GM10847 (cell line): Measurements from ENCODE around the gene WDR19.

Source experiments
- POLR2A ChIP-seq: IDR thresholded peaks from 2 replicates; pipeline ENCODE4 v1.6.1; 2011; ENCODE audit not compliant: insufficient read length; ENCODE audit errors: extremely low read depth

WDR19 gene

DNA sequence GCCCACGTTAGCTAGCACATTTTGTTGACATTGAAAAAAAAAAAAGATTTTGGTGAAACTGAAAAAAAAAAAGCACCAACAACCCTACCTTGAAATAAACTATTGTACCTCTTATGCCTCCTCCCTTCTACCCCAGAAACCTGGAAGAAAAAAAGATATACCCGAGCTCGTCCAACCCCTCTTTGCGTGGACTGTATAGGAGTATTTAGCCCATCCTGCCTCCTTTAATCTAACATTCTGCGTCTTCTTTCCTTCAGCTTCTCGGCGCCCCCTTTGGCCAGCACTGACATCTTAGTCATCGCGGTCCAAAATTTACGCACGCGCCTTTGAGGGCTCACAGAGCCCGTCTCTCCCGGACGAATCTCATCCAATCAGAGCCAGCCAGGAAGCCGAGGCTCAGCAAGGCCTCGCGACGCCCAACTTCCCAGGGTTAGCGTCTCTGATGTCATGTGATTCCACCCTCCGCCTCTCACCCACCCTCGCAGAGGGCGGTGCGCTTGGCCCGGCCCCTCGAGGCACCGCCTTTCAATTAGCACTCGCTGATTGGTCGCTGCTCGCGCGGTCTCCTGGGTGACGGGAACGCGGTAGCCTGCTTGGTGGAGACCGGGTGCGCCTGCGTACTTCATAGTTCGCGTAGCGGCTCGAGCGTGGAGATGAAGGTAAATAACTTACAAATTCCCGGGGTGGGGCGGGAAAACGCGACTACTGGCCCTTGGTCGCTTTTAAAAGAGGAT is at the start of gene WDR19:
Gene WDR19, plus strand, starts transcription at position 625 of the 734 bp plus-strand sequence. Its CDS starts 29 bp downstream, at position 654.
- peak; percentile 43 for TF ChIP-seq POLR2A

DNA sequence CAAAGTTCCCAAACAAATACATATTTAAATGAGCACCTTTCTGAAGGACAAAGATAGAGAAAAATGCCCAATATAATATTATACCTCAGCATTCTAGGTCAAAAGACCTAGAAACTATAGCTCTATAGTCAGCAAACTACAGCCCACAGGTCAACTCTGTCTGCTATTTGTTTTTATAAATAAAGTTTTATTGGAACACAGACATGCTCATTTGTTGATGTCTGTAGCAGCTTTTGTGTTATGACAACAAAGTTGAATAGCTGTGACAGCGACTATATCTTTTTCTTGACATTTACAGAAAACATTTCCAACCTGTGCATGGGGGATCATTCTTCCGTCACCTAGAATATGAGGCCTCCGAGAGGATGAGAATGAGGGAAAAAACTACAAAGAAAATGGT is 48.7 kb upstream of the WDR19 start:
- TF ChIP-seq POLR2A = no peak

DNA sequence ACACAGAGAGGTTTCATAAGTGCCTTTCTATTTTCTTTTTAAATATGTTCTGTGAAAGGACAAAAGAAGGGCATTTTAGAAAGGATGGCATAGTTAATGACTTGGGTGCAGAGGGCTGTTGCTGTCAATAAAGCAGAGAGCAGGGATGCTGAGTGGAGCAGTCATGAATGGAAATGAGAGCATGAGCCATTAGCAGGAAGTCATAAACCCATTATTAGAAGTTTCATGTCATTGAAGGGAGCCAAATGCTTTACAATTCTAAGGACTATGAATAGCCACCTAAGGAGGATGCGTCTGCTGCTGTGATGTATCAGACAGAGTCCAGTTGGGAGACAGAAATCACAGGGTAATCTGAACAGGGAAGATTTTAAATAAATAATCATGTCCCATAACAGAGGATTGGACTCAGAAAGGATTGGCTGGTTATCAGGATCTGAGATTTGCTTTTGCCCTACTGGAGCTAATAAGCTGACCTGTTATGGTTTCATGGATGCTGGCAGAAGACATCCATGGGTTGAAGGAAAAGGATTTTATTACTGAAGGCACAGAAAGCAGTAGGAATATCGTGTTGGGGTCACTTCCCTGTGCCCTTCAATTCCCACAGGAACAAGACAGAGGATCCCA is 47.5 kb upstream of the WDR19 start:
- TF ChIP-seq POLR2A = no peak

DNA sequence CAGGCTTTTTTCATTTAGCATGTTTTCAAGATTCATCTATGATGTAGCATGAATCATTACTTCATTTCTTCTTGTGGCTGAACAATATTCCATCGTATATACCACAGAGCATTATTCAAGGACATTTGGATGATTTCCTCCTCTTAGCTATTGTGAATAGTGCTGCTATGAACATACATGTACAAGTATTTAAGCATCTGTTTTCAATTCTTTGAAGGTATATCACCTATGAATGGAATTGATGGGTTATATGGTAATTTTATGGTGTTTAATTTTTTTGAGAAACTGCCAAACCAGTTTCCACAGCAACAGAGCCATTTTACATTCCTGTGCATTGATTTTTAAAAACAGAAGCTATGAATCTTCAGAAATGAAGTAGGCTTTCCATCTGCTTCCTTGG is 36.1 kb upstream of the WDR19 start:
- no peak for TF ChIP-seq POLR2A

DNA sequence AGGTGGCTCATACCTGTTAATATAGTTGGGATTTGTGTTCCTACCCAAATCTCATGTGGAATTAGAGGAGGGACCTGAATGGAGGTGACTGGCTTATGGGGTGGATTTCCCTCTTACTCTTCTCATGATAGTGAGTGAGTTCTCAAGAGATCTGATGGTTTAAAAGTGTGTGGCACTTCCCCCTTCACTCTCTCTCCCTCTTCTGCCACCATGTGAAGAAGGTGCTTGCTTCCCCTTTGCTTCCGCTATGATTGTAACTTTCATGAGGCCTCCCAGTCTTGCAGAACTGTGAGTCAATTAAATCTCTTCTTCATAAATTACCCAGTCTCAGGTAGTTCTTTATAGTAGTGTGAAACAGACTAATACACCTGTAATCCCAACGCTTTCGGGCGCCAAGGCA is 28.3 kb upstream of the WDR19 start:
- no peak for TF ChIP-seq POLR2A

DNA sequence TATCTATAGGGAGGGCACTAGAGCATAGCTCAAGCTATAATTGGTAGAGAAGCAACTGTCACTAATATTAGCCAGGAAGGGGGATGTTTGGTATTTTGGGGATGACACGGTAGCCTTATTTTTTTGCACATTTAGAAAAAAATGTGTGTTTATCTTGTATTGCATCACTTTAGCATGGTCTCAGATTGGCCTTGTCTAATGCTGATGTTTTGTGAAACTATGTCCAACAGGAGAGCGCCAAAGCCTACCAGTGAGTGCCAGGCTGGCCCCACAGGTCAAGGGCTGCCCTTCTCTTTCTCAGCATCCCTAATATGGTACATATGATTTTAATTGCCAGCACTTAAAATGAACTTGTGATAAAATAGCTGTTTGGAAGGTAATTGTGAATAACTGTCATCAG is 24.8 kb upstream of the WDR19 start:
- TF ChIP-seq POLR2A = no peak

DNA sequence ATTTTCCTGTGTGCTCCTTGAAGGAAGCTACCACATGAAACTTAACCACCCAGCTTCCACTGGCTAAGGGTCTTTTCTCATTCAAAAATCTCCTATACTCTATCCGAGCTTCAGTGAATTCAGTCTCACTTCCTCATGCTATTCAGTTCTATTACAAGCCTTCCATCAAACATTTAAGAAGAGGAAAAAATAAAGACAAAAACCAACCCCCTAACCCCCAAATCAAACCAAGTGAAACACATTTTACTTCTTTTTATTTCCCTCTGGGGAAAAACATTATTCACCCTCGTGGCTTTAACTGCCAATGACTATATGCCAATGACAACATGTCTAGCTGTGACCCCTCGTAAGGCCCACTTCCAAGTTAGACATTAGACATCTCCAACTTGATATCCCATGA is 16.2 kb upstream of the WDR19 start:
- no peak for TF ChIP-seq POLR2A

DNA sequence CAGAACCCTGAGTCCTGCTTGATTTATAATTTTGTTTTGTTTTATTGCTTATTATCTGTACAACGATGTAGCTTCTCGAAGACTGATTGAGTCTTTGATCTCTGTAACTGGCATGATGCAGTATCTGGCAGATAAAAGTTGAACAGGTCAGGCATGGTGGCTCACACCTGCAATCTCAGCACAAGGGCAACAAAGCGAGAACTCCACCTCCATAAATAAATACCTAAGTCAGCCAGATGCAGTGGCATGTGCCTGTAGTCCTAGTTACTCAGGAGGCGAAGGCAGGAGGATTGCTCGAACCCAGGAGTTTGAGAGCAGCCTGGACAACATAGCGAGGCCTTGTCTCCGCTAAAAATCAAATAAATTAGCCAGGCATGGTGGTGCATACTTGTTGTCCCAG is 15.7 kb upstream of the WDR19 start:
- TF ChIP-seq POLR2A = no peak

DNA sequence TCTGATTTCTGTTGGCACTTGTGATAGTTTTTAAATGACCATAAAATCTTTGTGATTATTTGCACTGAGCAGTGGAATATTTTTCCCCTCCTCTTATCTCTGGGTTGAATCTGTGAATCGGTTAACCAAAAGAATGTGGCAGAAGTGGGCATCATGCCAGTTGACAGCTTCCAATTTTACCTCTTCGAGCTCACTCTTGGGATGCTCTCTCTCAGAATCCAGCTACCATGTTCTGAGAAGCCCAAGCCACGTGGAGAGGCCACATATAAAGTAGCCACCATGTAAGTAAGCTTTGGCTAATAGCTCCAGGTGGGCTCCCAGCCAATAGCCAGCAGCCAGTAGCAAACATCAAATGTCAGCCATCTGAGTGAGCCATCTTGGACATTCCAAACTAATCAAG is 12.9 kb upstream of the WDR19 start:
- TF ChIP-seq POLR2A = no peak

DNA sequence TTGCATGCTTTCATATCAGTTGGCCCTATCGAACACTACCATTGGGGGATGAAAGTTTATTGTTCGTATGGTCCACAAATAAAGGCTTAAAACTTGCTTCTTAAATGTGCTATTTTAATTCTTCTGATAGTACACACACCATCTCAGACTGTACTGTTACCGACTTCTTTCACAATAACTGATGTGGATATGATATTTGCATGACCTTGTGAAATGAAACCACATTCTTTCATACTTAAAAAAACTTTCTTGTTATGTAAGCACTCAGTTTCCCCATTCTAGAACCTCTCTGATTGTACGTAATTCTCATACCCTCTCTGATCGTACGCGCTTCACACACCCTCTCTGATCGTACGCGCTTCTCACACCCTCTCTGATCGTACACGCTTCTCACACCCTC is 12.0 kb upstream of the WDR19 start:
- no peak for TF ChIP-seq POLR2A

DNA sequence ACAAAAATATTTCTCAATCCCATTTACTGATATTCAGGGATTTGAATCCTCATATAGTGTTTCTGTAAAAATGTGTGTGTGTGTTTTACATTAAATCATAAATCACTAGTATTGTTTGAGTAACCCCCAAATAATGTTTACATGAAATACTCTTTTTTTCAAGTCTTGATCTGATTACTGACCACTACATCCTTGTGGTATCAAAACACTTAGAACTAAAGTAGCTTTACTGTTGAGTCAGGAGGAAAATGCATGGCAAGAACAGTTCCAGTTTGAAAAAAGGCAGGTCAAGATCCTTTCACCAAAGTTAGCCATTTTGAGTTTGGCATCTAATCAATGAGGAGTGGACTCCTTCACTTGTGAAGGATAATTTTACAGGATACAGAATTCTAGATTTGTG is 3.6 kb upstream of the WDR19 start:
- no peak for TF ChIP-seq POLR2A

DNA sequence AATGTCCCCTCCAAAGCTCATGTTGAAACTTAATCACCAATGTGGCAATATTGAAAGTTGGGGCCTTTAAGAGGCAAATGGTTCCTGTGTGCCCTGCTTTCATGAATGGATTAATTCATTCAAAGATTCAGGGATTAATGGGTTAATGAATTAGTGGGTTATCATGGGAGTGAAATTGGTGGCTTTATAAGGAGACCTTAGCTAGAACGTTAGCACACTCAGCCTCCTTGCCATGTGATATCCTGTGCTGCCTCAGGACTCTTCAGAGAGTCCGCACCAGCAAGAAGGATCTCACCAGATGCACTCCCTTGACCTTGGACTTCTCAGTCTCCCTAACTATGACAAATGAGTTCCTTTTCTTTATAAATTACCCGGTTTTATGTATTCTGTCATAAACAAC is 2.6 kb upstream of the WDR19 start:
- TF ChIP-seq POLR2A = no peak

DNA sequence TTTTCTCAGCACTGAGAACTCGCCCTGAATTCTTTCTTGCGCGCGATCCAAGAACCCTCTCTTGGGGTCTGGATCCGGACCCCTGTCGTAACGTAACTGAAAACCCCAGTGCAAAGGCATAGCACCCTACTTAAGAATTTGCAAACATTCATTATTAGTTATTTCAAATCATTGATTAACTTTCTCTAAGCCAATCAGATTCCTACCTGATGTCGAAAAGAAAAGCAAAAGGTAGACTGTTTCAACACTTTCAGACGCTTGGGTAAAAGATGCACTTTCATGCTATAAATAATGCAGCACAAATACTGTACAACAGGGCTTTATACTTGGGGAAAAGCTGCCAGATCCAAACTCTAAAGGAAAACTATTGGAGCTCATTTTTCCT is 817 bp upstream of the WDR19 start:
- no peak for TF ChIP-seq POLR2A

DNA sequence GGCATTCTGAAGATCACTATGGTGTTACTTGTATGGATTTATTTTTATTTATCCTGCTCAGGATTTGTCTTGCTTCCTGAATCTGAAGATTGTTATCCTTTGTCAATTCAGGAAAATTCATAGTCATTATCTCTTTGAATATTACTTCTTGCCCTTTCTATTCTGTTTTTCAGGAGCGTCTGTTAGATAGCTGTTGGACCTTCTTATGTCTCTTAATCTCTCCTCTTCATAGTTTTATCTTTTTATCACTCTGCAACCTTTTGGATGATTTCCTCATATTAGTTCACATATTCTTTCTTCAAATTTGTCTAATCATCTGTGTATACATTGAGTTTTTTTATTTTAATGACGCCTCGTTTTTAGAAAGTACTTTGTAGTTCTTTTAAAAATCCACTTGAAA is 19.6 kb downstream of the WDR19 start:
- TF ChIP-seq POLR2A = no peak

DNA sequence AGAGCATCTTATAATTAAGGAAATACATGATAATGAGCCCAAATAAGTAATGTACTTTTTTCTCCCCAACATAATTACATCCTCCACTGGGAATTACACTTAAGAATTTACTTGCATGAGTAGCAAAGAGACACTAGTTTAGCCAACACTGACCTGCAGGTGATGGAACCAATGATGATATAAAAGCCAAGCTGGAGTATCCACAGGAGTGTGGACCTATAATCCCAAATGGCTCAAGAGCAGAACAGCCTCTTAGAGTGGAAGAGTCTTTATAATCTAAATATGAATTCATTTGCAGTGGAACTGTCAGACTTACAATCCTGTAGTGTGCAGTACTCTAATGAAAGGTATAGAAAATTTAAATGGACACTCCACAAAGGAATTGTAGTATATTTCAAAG is 22.2 kb downstream of the WDR19 start:
- no peak for TF ChIP-seq POLR2A

DNA sequence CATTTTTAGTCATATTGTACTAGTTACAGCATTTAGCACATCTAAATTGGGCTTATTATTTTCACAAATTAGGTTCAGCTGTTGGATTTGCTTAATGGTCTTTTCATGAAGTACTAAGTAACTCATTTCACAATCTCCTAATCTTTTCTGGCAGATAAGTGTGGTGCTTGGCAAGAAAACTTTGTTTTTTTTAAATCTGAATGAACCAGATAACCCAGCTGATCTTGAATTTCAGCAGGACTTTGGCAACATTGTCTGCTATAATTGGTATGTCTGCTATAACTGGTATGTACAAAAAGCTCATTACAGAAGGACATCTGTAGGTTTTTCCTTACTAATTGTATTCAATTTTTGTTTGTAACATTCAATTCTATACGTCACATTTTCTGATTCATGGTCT is 22.7 kb downstream of the WDR19 start:
- TF ChIP-seq POLR2A = no peak

DNA sequence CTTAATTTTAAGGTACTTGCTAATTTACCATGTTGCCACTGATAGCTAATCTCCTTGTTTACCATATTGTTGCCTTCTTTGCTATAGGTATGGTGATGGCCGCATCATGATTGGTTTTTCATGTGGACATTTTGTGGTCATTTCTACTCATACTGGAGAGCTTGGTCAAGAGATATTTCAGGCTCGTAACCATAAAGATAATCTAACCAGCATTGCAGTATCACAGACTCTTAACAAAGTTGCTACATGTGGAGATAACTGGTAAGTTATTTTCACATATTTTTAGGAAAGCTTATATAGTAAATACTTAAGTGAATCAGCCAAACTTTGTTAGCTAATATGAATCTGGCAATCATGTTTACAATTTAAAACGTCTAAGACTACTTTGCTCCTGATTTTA is 23.1 kb downstream of the WDR19 start:
- TF ChIP-seq POLR2A = no peak
